ENCODE results near the gene HTR2B. TPM values are rescaled to one million over a fixed set of nuclear protein-coding genes. Genes with fewer than 3 reads are reported as not detected.
A peak's percentile ranks its signal among the peaks of the same experiment; 100 is the strongest.

The HTR2B gene
- total RNA-seq (2014; rRNA removed; shearing (Covaris generic); ENCODE audit: low replicate concordance): not detected in 2 replicates

DNA sequence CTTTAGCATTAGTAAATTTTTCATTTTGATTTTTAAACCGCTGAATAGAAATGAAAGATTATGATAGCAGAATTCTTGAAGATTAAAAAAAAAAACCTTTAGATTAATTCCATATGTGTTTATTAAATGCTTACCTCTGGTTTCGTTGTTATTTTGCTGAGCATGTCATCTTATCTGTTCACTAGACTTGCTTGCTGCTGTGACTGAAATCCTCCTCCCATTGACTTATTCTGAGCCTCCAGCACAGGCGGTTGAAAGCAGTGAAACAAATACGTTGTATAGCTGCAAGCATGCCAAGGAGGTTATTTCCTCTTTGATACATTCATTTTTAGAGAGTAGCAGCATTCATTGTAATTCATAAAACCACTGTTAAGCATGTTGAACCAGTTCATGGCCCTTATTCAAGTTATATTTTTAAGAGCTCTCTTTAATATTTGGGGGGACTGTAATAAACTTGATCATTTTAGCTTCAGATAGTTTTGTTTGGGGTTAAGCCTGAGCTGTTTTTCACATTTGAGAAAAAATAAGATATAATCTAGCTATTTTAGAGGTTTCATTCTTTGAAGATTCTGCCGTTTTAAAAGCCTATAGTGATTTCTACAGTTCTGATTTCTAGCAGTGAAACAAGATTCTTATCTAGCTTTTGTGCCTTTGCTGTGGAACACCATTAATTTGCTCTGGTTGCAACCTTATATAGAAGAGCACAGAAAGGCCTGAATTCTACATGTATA is at the start of gene HTR2B:
Gene HTR2B, minus strand, starts transcription at position 205 of the 731 bp plus-strand sequence. CDS start 1,278 bp downstream, outside the sequence.
- Histone ChIP-seq H3K9me3 (no peaks in the 10 kb centered on the region), H3K4me3 (no peak within 1 kb of the TSS), H3K27me3 (no peaks in the 10 kb centered on the region), H3K36me3 (no peaks in the 10 kb centered on the region; the same call in 1 of the 2 replicates)
- DNase-seq: no peak

DNA sequence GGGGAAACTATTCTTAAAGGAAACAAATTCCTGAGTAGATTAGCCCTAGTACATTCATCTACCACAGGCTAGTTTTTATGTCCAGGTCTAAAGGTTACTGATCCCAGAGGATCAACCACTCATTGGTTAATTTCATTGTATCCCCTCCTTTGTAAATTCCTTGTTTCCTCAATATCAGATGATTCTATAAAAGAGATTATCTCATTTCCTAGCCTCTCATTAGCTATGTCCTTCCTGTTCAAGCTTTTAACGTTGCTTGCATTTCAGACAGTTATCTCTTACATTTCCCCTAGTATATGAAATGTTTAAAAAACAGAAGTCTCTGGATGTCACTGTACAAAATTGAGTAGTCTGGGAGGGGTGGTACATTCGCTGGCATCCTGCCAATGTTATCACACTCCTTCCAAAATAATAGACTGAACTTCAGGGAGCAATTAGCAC is 49.4 kb upstream of the HTR2B start:
- H3K36me3 ChIP-seq: peaks cover 60% of the 10 kb centered on the region
- H3K9me3 ChIP-seq: no peaks in the 10 kb centered on the region
- H3K27me3 ChIP-seq: no peaks in the 10 kb centered on the region
- no peak overlapping the region for H3K4me3 ChIP-seq
- no peak for DNase-seq

DNA sequence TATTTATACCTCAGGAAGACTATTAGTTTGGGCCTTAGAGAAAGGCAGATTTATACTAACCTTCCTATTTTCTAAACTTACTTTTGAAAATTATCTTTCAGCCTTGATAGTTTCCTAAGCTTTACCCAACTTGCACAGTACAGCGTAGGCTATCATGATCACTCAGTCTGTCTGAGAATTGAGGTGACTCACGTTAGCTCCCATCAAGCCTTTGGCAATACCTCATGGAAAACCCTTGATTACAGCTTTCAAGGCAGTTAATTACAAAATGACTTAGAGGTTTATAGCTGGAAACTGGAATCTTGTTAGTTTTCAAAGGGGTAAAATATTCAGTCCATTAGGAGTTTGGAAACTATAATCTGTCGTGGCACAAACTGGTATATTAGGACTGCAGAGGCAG is 47.2 kb upstream of the HTR2B start:
- Histone ChIP-seq H3K4me3 (no peak overlapping the region), H3K27me3 (no peaks in the 10 kb centered on the region), H3K36me3 (peaks cover 78% of the 10 kb centered on the region), H3K9me3 (no peaks in the 10 kb centered on the region)
- no peak for DNase-seq

DNA sequence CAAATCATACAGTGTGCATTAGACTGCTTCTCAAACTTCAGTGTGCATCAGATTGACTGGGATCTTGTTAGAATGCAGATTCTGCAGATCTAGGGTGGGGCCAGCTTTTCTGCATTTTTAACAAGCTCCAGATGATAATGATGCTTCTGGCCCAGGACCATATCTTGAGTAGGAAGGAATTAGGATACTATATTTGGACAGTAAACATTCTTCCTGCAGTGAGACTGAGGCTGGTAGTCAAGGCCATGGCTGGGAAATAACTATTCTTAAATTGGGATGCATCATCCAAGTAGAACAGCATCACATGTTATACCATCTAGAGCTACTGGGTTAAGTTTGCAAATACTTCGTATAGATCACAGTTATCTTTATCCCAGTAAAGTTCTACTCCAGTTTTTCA is 45.2 kb upstream of the HTR2B start:
- Histone ChIP-seq H3K27me3 (no peaks in the 10 kb centered on the region), H3K9me3 (no peaks in the 10 kb centered on the region), H3K36me3 (peaks cover 87% of the 10 kb centered on the region), H3K4me3 (no peak overlapping the region)
- no peak for DNase-seq

DNA sequence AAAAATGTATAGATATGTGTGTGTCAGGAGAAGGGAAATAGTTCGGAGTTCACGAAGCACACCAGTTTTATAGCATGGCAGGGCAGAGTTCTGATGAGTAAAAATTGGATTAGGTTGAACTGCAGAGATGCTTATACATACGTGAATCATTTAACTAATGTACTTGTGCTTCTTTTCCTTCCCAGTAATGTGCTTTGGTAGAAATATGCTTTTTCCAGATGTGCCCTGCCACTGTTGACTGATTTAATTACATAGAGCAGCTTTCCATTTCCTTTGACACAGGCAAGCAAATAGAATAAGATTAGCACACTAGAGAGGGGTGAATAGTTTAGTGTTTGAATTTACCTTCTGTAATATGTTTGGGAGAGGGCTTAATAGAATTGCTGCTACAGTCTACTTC is 44.6 kb upstream of the HTR2B start:
- Histone ChIP-seq H3K27me3 (no peaks in the 10 kb centered on the region), H3K36me3 (peaks cover 84% of the 10 kb centered on the region), H3K4me3 (no peak overlapping the region), H3K9me3 (no peaks in the 10 kb centered on the region)
- no peak for DNase-seq

DNA sequence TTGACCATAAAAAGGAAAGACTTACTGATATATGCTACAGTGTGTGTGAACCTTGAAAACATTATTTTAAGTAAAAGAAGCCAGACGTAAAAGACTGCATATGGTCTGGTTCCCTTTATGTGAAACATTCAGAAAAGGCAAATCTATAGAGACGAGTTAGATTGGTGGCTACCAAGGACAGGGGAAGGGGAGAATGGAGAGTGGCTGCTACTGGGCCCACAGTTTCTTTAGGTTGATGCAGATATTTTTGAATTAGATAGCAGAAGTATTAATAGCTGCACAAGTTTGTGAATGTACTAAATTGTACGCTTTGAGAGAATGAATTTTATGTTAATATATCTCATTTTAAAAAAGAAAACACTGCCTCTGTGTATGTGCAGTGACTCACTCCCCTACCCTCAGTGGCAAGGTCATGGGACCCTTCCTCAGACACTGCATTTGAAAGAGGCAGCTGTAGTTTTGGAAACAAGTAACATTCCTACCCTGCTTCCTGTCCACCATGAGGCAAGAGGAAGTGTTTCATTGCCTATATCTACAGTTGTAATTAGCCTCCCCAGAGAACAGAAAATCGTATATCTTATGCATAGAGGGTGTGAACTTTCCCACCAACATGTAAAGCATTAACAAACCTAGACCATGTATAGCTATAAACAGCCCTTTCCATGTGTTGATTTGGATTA is 43.8 kb upstream of the HTR2B start:
- no peaks in the 10 kb centered on the region for H3K27me3 ChIP-seq
- DNase-seq: no peak
- no peaks in the 10 kb centered on the region for H3K9me3 ChIP-seq
- no peak overlapping the region for H3K4me3 ChIP-seq
- H3K36me3 ChIP-seq: peaks cover 84% of the 10 kb centered on the region

DNA sequence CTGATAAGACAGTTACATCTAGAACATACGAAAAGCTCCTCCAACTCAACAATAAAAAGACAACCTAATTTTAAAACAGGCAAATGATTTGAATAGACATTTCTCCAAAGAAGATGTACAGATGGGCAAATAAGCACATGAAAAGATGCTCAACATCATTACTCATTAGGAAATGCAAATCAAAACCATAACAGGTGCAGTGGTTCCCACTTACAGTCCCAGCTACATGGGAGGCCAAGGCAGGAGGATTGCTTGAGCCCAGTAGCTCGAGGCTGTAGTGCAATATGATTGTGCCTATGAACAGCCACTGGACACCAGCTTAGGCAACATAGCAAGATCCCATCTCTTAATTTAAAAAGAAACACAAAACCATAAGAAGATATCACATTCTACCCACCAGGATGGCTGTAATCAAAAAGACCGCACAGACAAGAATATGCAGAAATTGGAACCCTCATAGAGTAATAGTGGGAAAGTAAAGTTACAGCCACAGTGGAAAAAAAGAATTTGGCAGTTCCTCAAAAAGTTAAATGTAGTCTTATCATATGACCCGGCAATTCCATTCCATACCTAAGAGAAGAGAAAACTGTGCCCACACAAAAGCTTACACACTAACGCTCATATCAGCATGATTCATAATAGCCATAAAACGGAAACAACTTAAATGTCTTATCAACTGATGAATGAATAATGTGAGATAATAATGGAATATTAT is 43.1 kb upstream of the HTR2B start:
- Histone ChIP-seq H3K27me3 (no peaks in the 10 kb centered on the region), H3K4me3 (no peak overlapping the region), H3K36me3 (peaks cover 88% of the 10 kb centered on the region), H3K9me3 (no peaks in the 10 kb centered on the region)
- DNase-seq: no peak

DNA sequence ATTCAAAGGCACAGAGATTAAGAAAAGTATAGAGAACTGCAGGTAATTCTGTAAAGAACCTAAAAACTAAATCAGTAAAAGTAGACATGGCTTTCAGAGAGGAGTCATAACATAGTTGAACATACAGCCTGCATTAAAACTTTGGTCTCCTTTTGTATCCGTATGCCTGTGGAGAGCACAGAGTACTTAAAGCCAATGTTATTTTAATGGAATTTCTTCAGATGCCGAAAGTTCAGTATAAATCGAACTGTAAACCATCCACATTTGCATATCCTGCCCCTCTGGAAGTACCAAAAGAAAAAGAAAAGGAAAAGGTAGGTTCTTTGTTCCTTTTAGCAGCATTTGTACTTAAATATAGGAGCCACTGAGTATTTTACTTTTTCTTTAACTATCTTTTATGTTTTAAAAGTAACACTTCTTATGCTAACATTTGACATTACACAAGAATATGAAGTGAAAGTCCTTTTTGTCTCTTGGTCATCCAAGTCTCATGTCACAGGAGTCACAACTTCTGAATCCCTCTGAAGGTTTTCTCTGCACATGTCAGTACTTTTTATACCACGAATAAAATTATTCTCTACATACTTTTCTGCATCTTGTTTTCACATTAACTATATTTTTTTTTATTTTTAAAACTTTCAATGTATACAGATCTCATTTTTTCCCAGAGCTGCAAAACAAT is 38.7 kb upstream of the HTR2B start:
- H3K27me3 ChIP-seq: no peaks in the 10 kb centered on the region
- H3K36me3 ChIP-seq: peaks cover 71% of the 10 kb centered on the region
- no peak for DNase-seq
- H3K4me3 ChIP-seq: no peak overlapping the region
- no peaks in the 10 kb centered on the region for H3K9me3 ChIP-seq

DNA sequence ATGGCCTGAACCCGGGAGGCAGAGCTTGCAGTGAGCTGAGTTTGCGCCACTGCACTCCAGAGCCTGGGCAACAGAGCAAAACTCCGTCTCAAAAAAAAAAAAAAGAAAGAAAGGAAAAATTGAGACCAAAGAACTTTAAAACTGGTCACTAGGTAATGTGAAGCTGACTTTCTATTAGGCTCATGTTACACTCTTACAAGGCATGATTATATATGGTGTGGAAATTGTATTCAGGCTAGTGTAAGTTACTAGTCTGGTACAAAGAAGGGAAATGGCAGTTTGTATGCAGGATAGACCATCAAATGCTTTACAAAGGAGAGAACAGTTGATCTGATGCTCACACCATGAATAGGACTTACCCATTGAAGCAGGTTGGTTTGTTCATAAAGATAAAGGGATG is 38.2 kb upstream of the HTR2B start:
- Histone ChIP-seq H3K27me3 (no peaks in the 10 kb centered on the region), H3K9me3 (no peaks in the 10 kb centered on the region), H3K36me3 (peaks cover 74% of the 10 kb centered on the region), H3K4me3 (no peak overlapping the region)
- no peak for DNase-seq

DNA sequence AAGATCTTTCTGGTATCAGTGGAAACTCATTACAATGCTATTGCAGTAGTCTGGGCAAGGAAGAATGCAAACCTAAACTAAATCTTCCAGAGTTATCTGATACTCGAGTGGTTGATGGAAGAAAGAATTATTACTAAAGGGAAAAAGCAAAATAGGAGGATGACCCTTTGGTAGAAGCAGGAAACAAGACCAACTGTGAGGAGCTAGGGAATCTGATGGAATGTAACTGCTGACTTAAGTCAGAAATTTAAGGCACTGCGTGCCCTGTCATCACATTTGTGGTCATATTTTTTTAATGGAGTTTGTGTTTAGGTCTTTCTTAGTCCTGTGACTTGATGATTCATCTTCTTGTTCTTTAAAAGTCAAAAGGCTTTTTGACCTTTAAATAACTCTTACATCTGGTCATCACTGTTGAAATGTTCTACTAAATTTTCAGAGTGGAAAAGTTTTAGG is 37.1 kb upstream of the HTR2B start:
- Histone ChIP-seq H3K9me3 (no peaks in the 10 kb centered on the region), H3K36me3 (peaks cover 63% of the 10 kb centered on the region), H3K27me3 (no peaks in the 10 kb centered on the region), H3K4me3 (no peak overlapping the region)
- DNase-seq: peak; percentile 30

DNA sequence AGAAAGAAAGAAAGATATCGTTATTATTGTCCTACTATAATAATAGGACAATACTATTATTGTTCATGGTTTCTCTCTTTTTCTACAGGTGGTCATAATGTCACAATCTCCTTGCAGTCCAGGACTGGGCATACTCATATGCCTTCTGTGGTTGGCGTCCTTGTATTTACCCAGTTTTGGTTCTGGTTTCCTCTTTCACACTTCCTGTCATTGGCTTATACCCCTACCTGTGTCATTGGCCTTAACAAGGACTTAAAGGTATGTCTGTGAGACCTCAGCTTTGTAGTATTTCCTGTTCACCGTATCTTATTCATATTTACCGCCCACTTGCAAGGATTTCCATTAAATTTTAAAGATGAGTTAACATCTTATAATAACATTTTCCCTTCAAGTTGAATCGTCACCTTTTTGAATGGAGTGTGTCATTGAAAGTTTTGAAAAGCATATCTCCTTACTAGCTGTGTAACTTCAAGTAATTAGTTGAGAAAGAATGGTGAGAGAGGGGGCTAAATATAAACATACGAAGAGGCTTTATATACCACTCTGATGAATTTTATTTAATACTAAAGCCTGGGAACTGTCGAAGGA is 36.5 kb upstream of the HTR2B start:
- H3K36me3 ChIP-seq: peaks cover 60% of the 10 kb centered on the region
- no peak overlapping the region for H3K4me3 ChIP-seq
- H3K27me3 ChIP-seq: no peaks in the 10 kb centered on the region
- H3K9me3 ChIP-seq: no peaks in the 10 kb centered on the region
- DNase-seq: no peak

DNA sequence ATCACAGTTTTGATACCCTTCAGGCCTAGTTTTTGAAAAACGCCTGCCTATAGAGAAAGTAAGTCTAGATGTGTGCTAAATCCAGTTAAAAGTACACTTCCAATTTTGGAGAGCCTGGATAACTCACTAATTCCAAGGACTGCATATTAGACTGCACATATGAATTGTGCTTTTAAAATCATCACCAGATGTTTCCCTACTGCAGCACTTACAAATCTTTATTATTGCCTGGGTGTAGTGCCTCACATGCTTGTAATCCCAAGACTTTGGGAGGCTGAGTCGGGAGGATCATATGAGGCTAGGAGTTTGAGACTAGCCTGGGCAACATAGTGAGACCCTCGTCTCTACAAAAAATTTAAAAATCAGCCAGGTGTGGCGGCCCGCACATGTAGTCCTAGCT is 35.9 kb upstream of the HTR2B start:
- no peaks in the 10 kb centered on the region for H3K9me3 ChIP-seq
- H3K4me3 ChIP-seq: no peak overlapping the region
- no peaks in the 10 kb centered on the region for H3K27me3 ChIP-seq
- no peak for DNase-seq
- H3K36me3 ChIP-seq: peaks cover 59% of the 10 kb centered on the region

DNA sequence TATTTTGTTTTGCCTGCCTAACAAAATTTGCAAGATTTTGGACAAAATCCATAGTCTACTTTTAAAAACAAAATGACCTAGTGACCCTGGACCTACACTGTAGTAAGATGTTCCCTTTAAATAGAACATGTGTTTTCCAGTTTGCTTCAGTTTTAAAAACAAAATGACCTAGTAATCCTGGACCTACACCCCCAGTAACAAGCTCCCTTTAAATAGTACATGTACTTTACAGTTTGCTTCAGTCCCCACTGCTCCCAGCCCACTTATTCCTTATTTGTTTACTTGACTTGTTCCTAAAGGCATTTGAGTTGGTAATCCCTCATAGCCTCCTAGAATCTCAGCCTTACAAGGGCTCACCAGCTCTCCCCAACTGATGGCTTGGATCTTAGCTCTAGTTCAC is 34.5 kb upstream of the HTR2B start:
- Histone ChIP-seq H3K9me3 (no peaks in the 10 kb centered on the region), H3K36me3 (peaks cover 57% of the 10 kb centered on the region), H3K27me3 (no peaks in the 10 kb centered on the region), H3K4me3 (no peak overlapping the region)
- no peak for DNase-seq

DNA sequence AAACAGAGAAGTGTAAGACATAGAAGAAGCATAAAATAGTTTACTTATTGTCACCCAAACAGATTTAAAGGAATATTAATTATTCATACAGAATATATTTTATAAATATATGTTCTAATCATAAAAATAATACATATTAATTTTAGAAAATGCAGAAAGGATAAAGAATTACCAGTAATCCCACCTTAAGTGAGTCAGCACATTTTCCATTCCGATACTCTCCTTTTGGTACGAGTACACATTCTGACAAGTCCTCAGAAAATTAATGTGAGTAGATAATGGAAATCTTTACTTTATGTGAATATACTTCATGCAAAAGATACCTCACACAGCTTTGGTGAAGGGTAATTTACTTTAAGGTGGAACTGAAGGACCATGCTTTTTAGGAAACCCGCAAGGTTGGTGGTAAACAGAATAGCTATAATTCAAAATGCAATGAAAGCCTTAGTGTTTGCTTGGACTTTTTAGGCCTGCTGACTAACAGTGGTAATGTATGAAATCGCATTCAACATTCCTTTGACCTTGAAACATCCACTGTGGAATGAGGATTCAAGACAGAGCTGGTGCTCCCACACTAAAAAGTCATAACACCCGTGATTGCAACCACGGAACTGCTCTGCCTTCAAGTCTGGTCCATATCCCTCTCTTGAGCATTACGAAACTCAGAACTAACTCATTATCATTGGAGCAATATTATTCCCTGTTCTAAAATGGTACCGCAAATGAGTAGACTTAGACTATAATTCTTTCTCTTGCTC is 28.1 kb upstream of the HTR2B start:
- no peak for DNase-seq
- H3K36me3 ChIP-seq: peaks cover 62% of the 10 kb centered on the region
- no peaks in the 10 kb centered on the region for H3K9me3 ChIP-seq
- H3K27me3 ChIP-seq: no peaks in the 10 kb centered on the region
- H3K4me3 ChIP-seq: no peak overlapping the region

DNA sequence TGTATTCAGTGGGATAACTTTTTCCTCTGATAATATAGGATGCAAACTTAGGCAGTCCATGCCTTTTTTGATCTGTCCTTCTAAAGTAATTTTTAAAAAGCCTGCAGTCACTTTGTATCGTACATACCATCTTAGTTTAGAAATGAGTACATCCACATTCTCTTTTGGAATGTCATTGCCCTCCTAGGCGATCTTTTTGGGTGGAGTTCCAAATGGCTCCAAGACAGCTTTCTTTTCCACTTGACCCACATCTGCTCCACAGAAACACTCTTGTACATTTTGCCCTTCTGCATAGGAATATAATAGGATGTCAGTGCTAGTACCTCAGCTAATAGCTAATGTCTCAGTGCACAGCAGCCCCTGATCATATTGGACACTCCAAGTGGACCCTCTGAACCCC is 21.8 kb upstream of the HTR2B start:
- Histone ChIP-seq H3K9me3 (no peaks in the 10 kb centered on the region), H3K4me3 (no peak overlapping the region), H3K36me3 (peaks cover 51% of the 10 kb centered on the region), H3K27me3 (no peaks in the 10 kb centered on the region)
- DNase-seq: no peak

DNA sequence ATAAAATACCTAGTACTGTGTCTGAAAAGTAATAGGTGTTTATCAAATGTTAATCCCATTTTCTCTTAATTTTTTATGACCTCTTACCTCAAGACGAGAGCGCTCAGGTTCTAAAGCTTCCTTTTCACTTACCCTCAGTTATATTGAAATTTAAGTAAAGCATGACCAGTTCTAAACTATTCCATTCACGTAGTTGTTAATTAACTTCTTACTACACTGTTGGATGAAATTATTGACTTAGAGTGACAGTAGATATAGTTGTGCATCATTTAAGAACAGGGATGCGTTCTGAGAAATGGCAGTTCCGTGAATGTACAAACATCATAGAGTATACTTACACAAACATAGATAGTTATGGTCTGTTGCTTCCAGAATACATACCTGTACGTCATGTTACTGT is 20.1 kb upstream of the HTR2B start:
- Histone ChIP-seq H3K9me3 (no peaks in the 10 kb centered on the region), H3K4me3 (no peak overlapping the region), H3K27me3 (no peaks in the 10 kb centered on the region), H3K36me3 (peaks cover 49% of the 10 kb centered on the region)
- no peak for DNase-seq

Measured in MG63 (cell line).